Measurements from ENCODE around the gene DRP2.
"Not testable (repeated sequence)": the region's sequence is repeated elsewhere in the genome, so short reads cannot be mapped to it uniquely, and the experiment has no call there.

DRP2 gene

GRCh38 chrX:101252634-101253033, 33.0 kb downstream of the DRP2 start:
- no peak for DNase-seq

GRCh38 chrX:101257448-101258258, 38.1 kb downstream of the DRP2 start:
- DNase-seq: no peak

GRCh38 chrX:101258259-101258581, 38.6 kb downstream of the DRP2 start:
- DNase-seq: no peak

- DNase-seq: no peak
Measured at GRCh38 chrX:101260435-101260834, 40.8 kb downstream of the DRP2 start.

GRCh38 chrX:101262590-101262989, 43.0 kb downstream of the DRP2 start:
- no peak for DNase-seq

- DNase-seq: no peak
Measured at GRCh38 chrX:101263766-101264165, 44.2 kb downstream of the DRP2 start.

GRCh38 chrX:101265869-101266428, 46.4 kb downstream of the DRP2 start:
- DNase-seq: no peak

GRCh38 chrX:101274198-101274597, 54.6 kb downstream of the DRP2 start:
- DNase-seq: no peak

GRCh38 chrX:101276238-101276637, 56.7 kb downstream of the DRP2 start:
- DNase-seq: no peak

GRCh38 chrX:101287402-101287801, 67.8 kb downstream of the DRP2 start:
- no peak for DNase-seq

- no peak for DNase-seq
Measured at GRCh38 chrX:101290957-101291603, 71.5 kb downstream of the DRP2 start, which contains the start of gene TAF7L. Gene TAF7L (minus strand): TSS chrX:101291334. CDS start chrX:101287543, 3,791 bp downstream.

GRCh38 chrX:101295603-101296002, 76.0 kb downstream of the DRP2 start:
- DNase-seq: not testable (repeated sequence)

GRCh38 chrX:101303790-101304189, 84.2 kb downstream of the DRP2 start:
- DNase-seq: no peak
